Skin epidermis (tissue), 12 donors: ENCODE results near the gene FRMD5.

Experiments
- H3K27ac ChIP-seq, 21 experiments: fragments of 200-600 bp; sonication (generic) in 11 of 21; one replicate each; pipeline ENCODE4 v1.5.0; 2020; ENCODE audit warnings: mild to moderate bottlenecking in 3 of 21, inconsistent platforms in 2 of 21, moderate library complexity in 2 of 21
- H3K4me3 ChIP-seq, 7 experiments: fragments of 200-600 bp; sonication (generic) in 2 of 7; one replicate each; pipeline ENCODE4 v1.5.0; 2020; ENCODE audit warnings: inconsistent platforms in 2 of 7, mild to moderate bottlenecking in 2 of 7, moderate library complexity in 1 of 7

FRMD5 gene

GRCh38 chr15:43988900-43989299, 206.2 kb downstream of the FRMD5 start:
- no peak overlapping the region for H3K4me3 ChIP-seq
- no peak overlapping the region for H3K27ac ChIP-seq

- Histone ChIP-seq H3K4me3 (no peak overlapping the region), H3K27ac (no peak overlapping the region)
Observed at GRCh38 chr15:43987924-43988323, 207.1 kb downstream of the FRMD5 start.

- Histone ChIP-seq H3K4me3 (no peak overlapping the region), H3K27ac (no peak overlapping the region)
Observed at GRCh38 chr15:43985976-43986680, 208.9 kb downstream of the FRMD5 start.

GRCh38 chr15:43981576-43981975, 213.5 kb downstream of the FRMD5 start:
- Histone ChIP-seq H3K27ac (no peak overlapping the region), H3K4me3 (no peak overlapping the region)

GRCh38 chr15:43977072-43977884, 217.8 kb downstream of the FRMD5 start:
- Histone ChIP-seq H3K4me3 (no peak overlapping the region), H3K27ac (no peak overlapping the region)

GRCh38 chr15:43975770-43976169, 219.3 kb downstream of the FRMD5 start:
- no peak overlapping the region for H3K27ac ChIP-seq
- H3K4me3 ChIP-seq, result no peak overlapping the region

GRCh38 chr15:43975326-43975725, 219.7 kb downstream of the FRMD5 start:
- H3K4me3 ChIP-seq, result no peak overlapping the region
- no peak overlapping the region for H3K27ac ChIP-seq

- Histone ChIP-seq H3K27ac (no peak overlapping the region), H3K4me3 (no peak overlapping the region)
Observed at GRCh38 chr15:43974852-43975251, 220.2 kb downstream of the FRMD5 start.

- Histone ChIP-seq H3K27ac (no peak overlapping the region), H3K4me3 (no peak overlapping the region)
Observed at GRCh38 chr15:43969802-43970375, 225.2 kb downstream of the FRMD5 start.

GRCh38 chr15:43968551-43968950, 226.5 kb downstream of the FRMD5 start:
- H3K27ac ChIP-seq, result no peak overlapping the region
- H3K4me3 ChIP-seq, result no peak overlapping the region

- no peak overlapping the region for H3K4me3 ChIP-seq
- no peak overlapping the region for H3K27ac ChIP-seq
Observed at GRCh38 chr15:43966646-43967045, 228.4 kb downstream of the FRMD5 start.

- Histone ChIP-seq H3K27ac (no peak overlapping the region), H3K4me3 (no peak overlapping the region)
Observed at GRCh38 chr15:43958861-43959330, 236.2 kb downstream of the FRMD5 start.

GRCh38 chr15:43957724-43958123, 237.3 kb downstream of the FRMD5 start:
- no peak overlapping the region for H3K27ac ChIP-seq

GRCh38 chr15:43955140-43955539, 239.9 kb downstream of the FRMD5 start:
- H3K4me3 ChIP-seq, result no peak overlapping the region
- H3K27ac ChIP-seq, result no peak overlapping the region

More at GRCh38 chr15:43957724-43958123, 237.3 kb downstream of the FRMD5 start:
- no peak overlapping the region for H3K4me3 ChIP-seq

GRCh38 chr15:43954181-43954621, 240.9 kb downstream of the FRMD5 start:
- no peak overlapping the region for H3K4me3 ChIP-seq
- H3K27ac ChIP-seq, result no peak overlapping the region

- H3K27ac ChIP-seq, result no peak overlapping the region
Observed at GRCh38 chr15:43953402-43953801, 241.7 kb downstream of the FRMD5 start.

GRCh38 chr15:43950531-43950930, 244.5 kb downstream of the FRMD5 start:
- no peak overlapping the region for H3K4me3 ChIP-seq
- H3K27ac ChIP-seq, result no peak overlapping the region

More at GRCh38 chr15:43953402-43953801, 241.7 kb downstream of the FRMD5 start:
- H3K4me3 ChIP-seq, result no peak overlapping the region

GRCh38 chr15:43948691-43949325, 246.3 kb downstream of the FRMD5 start:
- Histone ChIP-seq H3K4me3 (no peak overlapping the region), H3K27ac (no peak overlapping the region)

GRCh38 chr15:43943511-43943910, 251.6 kb downstream of the FRMD5 start:
- no peak overlapping the region for H3K27ac ChIP-seq

GRCh38 chr15:43942194-43942593, 252.9 kb downstream of the FRMD5 start:
- no peak overlapping the region for H3K4me3 ChIP-seq
- no peak overlapping the region for H3K27ac ChIP-seq

More at GRCh38 chr15:43943511-43943910, 251.6 kb downstream of the FRMD5 start:
- no peak overlapping the region for H3K4me3 ChIP-seq
